Breast epithelium (tissue), 4 donors: ENCODE measurements around the gene RPS19. TPM values are rescaled to one million over a fixed set of nuclear protein-coding genes. Genes with fewer than 3 reads are reported as not detected.
"Not testable (repeated sequence)": the region's sequence is repeated elsewhere in the genome, so short reads cannot be mapped to it uniquely, and the experiment has no call there.

ENCODE experiments used
- DNase-seq, 2 donors: peaks; one replicate each; pipeline ENCODE4 v3.0.0-alpha.2; 2019; ENCODE audit warnings: low spot score in 2 of 2
- H3K27ac ChIP-seq, 2 donors: fragments of 200-600 bp; sonication (generic) in 1 of 2; one replicate each; pipeline ENCODE4 v1.5.1; 2016 to 2019; ENCODE audit warnings: mild to moderate bottlenecking in 1 of 2
- H3K27me3 ChIP-seq, 2 donors: fragments of 200-600 bp; sonication (generic) in 1 of 2; one replicate each; pipeline versions ENCODE4 v1.5.1 to v1.6.0; 2017 to 2019; ENCODE audit warnings: control low read depth in 1 of 2, mild to moderate bottlenecking in 1 of 2
- H3K36me3 ChIP-seq: fragments of 200-600 bp; one replicate; pipeline ENCODE4 v1.5.1; 2019
- H3K4me1 ChIP-seq, 2 donors: fragments of 200-600 bp; sonication (generic); one replicate each; pipeline ENCODE4 v1.5.1; 2016 to 2019; ENCODE audit warnings: control low read depth in 1 of 2
- H3K4me3 ChIP-seq, 3 donors: fragments of 200-600 bp; sonication (generic); 1 replicate in 2 of 3; 2 replicates in 1 of 3; pipeline ENCODE4 v1.5.1; 2016 to 2019; ENCODE audit warnings: mild to moderate bottlenecking in 3 of 3, moderate library complexity in 2 of 3
- H3K9me3 ChIP-seq, 2 donors: fragments of 200-600 bp; sonication (generic) in 1 of 2; one replicate each; pipeline ENCODE4 v1.5.1; 2016 to 2019; ENCODE audit warnings: control low read depth in 1 of 2
- CTCF ChIP-seq, 3 donors: fragments of 450-650 bp; IDR thresholded peaks; one replicate each; pipeline ENCODE4 v1.5.1; 2016 to 2017; ENCODE audit warnings: antibody characterized with exemption in 3 of 3, mild to moderate bottlenecking in 3 of 3, moderate library complexity in 3 of 3
- POLR2A ChIP-seq: fragments of 450-650 bp; IDR thresholded peaks from one replicate; pipeline ENCODE4 v1.6.1; 2016; ENCODE audit warnings: antibody characterized with exemption, mild to moderate bottlenecking, moderate library complexity
- POLR2AphosphoS5 ChIP-seq, 3 donors: sonication (generic); formaldehyde crosslinking; IDR thresholded peaks; one replicate each; pipeline ENCODE4 v1.6.1; 2017; ENCODE audit warnings: antibody characterized with exemption in 3 of 3
- intact Hi-C: fragments of 100-400 bp; cut with DNase I; formaldehyde crosslinking; loops from one replicate; pipeline ENCODE4 v1.15.1; 2023; ENCODE audit warnings: low total_unique reads
- total RNA-seq, 3 donors: library from RNA; depleted of rRNA; stranded (reverse); fragments of >200 nt; gene quantifications; one replicate each; pipeline ENCODE4 v1.1.0, GENCODE V29; 2016

The RPS19 gene
- total RNA-seq, 3 donors from 2014 or later, result 756 to 2,084 (median 1,264) TPM

- intact Hi-C loops, result no loop called here
- Histone ChIP-seq H3K4me1 (peaks cover 3 to 5% of the 10 kb centered on the region in 2 donors), H3K27ac (no peak overlapping the region), H3K4me3 (peak overlapping the region in 1 of 3 donors; percentile 33), H3K9me3 (no peaks in the 10 kb centered on the region), H3K27me3 (peaks cover 7 to 62% of the 10 kb centered on the region in 2 donors), H3K36me3 (no peaks in the 10 kb centered on the region)
- TF ChIP-seq CTCF (IDR thresholded peaks at IDR 0.05) (no peak), POLR2AphosphoS5 (IDR thresholded peaks at IDR 0.05) (no peak)
- no peak for DNase-seq
Observed at GRCh38 chr19:41912899-41913537, 53.0 kb downstream of the RPS19 start.

GRCh38 chr19:41913538-41914423 is 53.7 kb downstream of the RPS19 start:
- TF ChIP-seq POLR2A (no peak), POLR2AphosphoS5 (IDR thresholded peaks at IDR 0.05) (no peak), CTCF (IDR thresholded peaks at IDR 0.05) (no peak)
- Histone ChIP-seq H3K27me3 (peaks cover 7 to 69% of the 10 kb centered on the region in 2 donors), H3K27ac (no peak overlapping the region), H3K4me3 (no peak overlapping the region), H3K36me3 (no peaks in the 10 kb centered on the region), H3K9me3 (no peaks in the 10 kb centered on the region), H3K4me1 (peaks cover 3 to 5% of the 10 kb centered on the region in 2 donors)
- intact Hi-C loops, result no loop called here
- no peak for DNase-seq

GRCh38 chr19:41914424-41914834 is 54.4 kb downstream of the RPS19 start:
- DNase-seq, H3K4me3 ChIP-seq, H3K27ac ChIP-seq, intact Hi-C loops, H3K36me3 ChIP-seq, H3K9me3 ChIP-seq, H3K4me1 ChIP-seq: not testable (repeated sequence)
- peaks cover 7 to 71% of the 10 kb centered on the region in 2 donors for H3K27me3 ChIP-seq

GRCh38 chr19:41915021-41915775 is 55.1 kb downstream of the RPS19 start:
- intact Hi-C loops, result no loop called here
- no peak for DNase-seq
- Histone ChIP-seq H3K36me3 (no peaks in the 10 kb centered on the region), H3K27ac (no peak overlapping the region), H3K27me3 (peaks cover 7 to 71% of the 10 kb centered on the region in 2 donors), H3K4me3 (peak overlapping the region in 1 of 3 donors; percentile 31), H3K4me1 (peaks cover 3 to 5% of the 10 kb centered on the region in 2 donors), H3K9me3 (no peaks in the 10 kb centered on the region)
- TF ChIP-seq CTCF (IDR thresholded peaks at IDR 0.05) (no peak), POLR2AphosphoS5 (IDR thresholded peaks at IDR 0.05) (no peak), POLR2A (no peak)

- peaks cover 7 to 77% of the 10 kb centered on the region in 2 donors for H3K27me3 ChIP-seq
Observed at GRCh38 chr19:41915776-41916414, 55.8 kb downstream of the RPS19 start.

More at GRCh38 chr19:41915776-41916414, 55.8 kb downstream of the RPS19 start:
- Histone ChIP-seq H3K36me3 (no peaks in the 10 kb centered on the region), H3K4me1 (peaks cover 3 to 5% of the 10 kb centered on the region in 2 donors), H3K4me3 (no peak overlapping the region), H3K9me3 (no peaks in the 10 kb centered on the region), H3K27ac (no peak overlapping the region)
- DNase-seq, result no peak
- no peak for TF ChIP-seq CTCF (IDR thresholded peaks at IDR 0.05)
- TF ChIP-seq POLR2A, result no peak
- no peak for TF ChIP-seq POLR2AphosphoS5 (IDR thresholded peaks at IDR 0.05)
- intact Hi-C loops, result no loop called here
